OCI-LY7 (cell line): Measurements from ENCODE around the gene CSF1R. TPM values are rescaled to one million over a fixed set of nuclear protein-coding genes. Genes with fewer than 3 reads are reported as not detected.

Experiments used
- BruUV-seq: library from RNA; stranded (reverse); fragments of 400-500 nt; replicated peaks from 2 replicates; lab custom pipeline; 2021; lab: Mats Ljungman, UMichigan
- CTCF ChIA-PET: fragments of 300-600 bp; sonication (Branson Sonifier 250); formaldehyde crosslinking; loops from one replicate; lab custom pipeline; 2022; ENCODE audit warnings: antibody characterized with exemption; ENCODE audit not compliant: unreplicated experiment; lab: Charles Lee
- POLR2A ChIA-PET: fragments of 300-600 bp; sonication (Branson Sonifier 250); formaldehyde crosslinking; loops from one replicate; lab custom pipeline; 2022; ENCODE audit warnings: antibody characterized with exemption; lab: Charles Lee
- DNase-seq: peaks from one replicate; pipeline ENCODE4 v3.0.0-alpha.2; 2015; ENCODE audit warnings: low spot score
- H2AFZ ChIP-seq: fragments of 200-600 bp; sonication (generic), shearing (Covaris generic); 2 replicates; pipeline ENCODE4 v1.6.1; 2014; ENCODE audit warnings: mild to moderate bottlenecking, antibody characterized with exemption, low read length, moderate library complexity
- H3K27ac ChIP-seq: fragments of 200-600 bp; sonication (generic); 2 replicates; pipeline ENCODE4 v1.5.1; 2014; ENCODE audit warnings: mixed run types, low read depth, mild to moderate bottlenecking, moderate library complexity, low read length, inconsistent platforms; ENCODE audit not compliant: poor library complexity, severe bottlenecking
- H3K36me3 ChIP-seq: fragments of 200-600 bp; sonication (generic); 2 replicates; pipeline ENCODE4 v1.6.1; 2014; ENCODE audit warnings: mild to moderate bottlenecking, antibody characterized with exemption, low read length, moderate library complexity, mixed read lengths; ENCODE audit not compliant: insufficient read depth
- H3K4me1 ChIP-seq: fragments of 200-600 bp; sonication (generic); 2 replicates; pipeline ENCODE4 v1.5.1; 2014; ENCODE audit warnings: mild to moderate bottlenecking, low read length; ENCODE audit not compliant: insufficient read depth, poor library complexity, severe bottlenecking
- H3K4me2 ChIP-seq: fragments of 200-600 bp; sonication (generic); 2 replicates; pipeline ENCODE4 v1.6.1; 2014; ENCODE audit warnings: mild to moderate bottlenecking, low read length
- H3K4me3 ChIP-seq: fragments of 200-600 bp; sonication (generic); 2 replicates; pipeline ENCODE4 v1.5.1; 2014; ENCODE audit warnings: mild to moderate bottlenecking, low read depth, low read length; ENCODE audit not compliant: poor library complexity, severe bottlenecking
- H3K79me2 ChIP-seq: fragments of 200-600 bp; sonication (generic); 2 replicates; pipeline ENCODE4 v1.6.1; 2016; ENCODE audit warnings: low read depth, mild to moderate bottlenecking, low read length, moderate library complexity, mixed read lengths; ENCODE audit not compliant: insufficient read depth
- H3K9me2 ChIP-seq: fragments of 200-600 bp; sonication (generic); 2 replicates; pipeline ENCODE4 v1.6.1; 2016; ENCODE audit warnings: mild to moderate bottlenecking, low read length, mixed read lengths; ENCODE audit not compliant: insufficient read depth
- H3K9me3 ChIP-seq: fragments of 200-600 bp; sonication (generic); 2 replicates; pipeline ENCODE4 v1.6.1; 2014; ENCODE audit warnings: mild to moderate bottlenecking, mixed run types, low read length, mixed read lengths
- H4K20me1 ChIP-seq: fragments of 200-600 bp; sonication (generic); 2 replicates; pipeline ENCODE4 v1.6.1; 2014; ENCODE audit warnings: mild to moderate bottlenecking, antibody characterized with exemption, low read length, moderate library complexity, mixed read lengths; ENCODE audit not compliant: insufficient read depth
- CTCF ChIP-seq: fragments of 200-600 bp; sonication (generic); conservative IDR thresholded peaks from 2 replicates; pipeline ENCODE4 v1.5.1; 2014; ENCODE audit warnings: mild to moderate bottlenecking, antibody characterized with exemption, low read length, moderate library complexity, mixed read lengths
- EZH2phosphoT487 ChIP-seq: fragments of 200-600 bp; sonication (generic); IDR thresholded peaks from 2 replicates; pipeline ENCODE4 v1.6.1; 2018; ENCODE audit warnings: low read depth, borderline replicate concordance, mild to moderate bottlenecking, mixed run types, antibody characterized with exemption, low read length, moderate library complexity, mixed read lengths
- intact Hi-C: fragments of 100-400 bp; cut with micrococcal nuclease; formaldehyde crosslinking; loops from one replicate; pipeline ENCODE4 v1.10.0; 2022; ENCODE audit not compliant: unreplicated experiment
- total RNA-seq, 2 experiments: library from RNA; depleted of rRNA in 1 of 2; stranded (reverse); fragments of >200 nt in 1 of 2; shearing (Covaris generic) in 1 of 2; gene quantifications; 2 replicates each; pipeline ENCODE4 v1.2.3, GENCODE V29; 2014 to 2022

Gene CSF1R
- total RNA-seq, 2 experiments from 2014 or later = not detected

GRCh38 chr5:150023136-150023535 lies 63.2 kb downstream of the CSF1R start:
- BruUV-seq = no TSS peak
- ChIA-PET POLR2A (interaction anchor here (0.7 to 1.8 kb wide), 4 partner anchors 9 to 21 kb away, joined by 3 to 10 read pairs (median 7); no protein-coding TSS in a partner anchor), CTCF (no interaction called here)
- peaks cover 97% of the 10 kb centered on the region for H3K36me3 ChIP-seq
- H2AFZ ChIP-seq = no peak overlapping the region
- no peaks in the 10 kb centered on the region for H3K79me2 ChIP-seq
- intact Hi-C loops = no loop called here
- no peak for TF ChIP-seq CTCF
- no peaks in the 10 kb centered on the region for H4K20me1 ChIP-seq
- DNase-seq = no peak
- no peaks in the 10 kb centered on the region for H3K9me2 ChIP-seq
- H3K27ac ChIP-seq = no peak overlapping the region
- H3K9me3 ChIP-seq = no peaks in the 10 kb centered on the region
- H3K4me1 ChIP-seq = no peaks in the 10 kb centered on the region
- H3K4me2 ChIP-seq = no peak overlapping the region
- H3K4me3 ChIP-seq = no peak overlapping the region

- intact Hi-C loops = no loop called here
- Histone ChIP-seq H3K4me3 (no peak overlapping the region), H3K4me2 (no peak overlapping the region), H3K27ac (no peak overlapping the region), H3K79me2 (no peaks in the 10 kb centered on the region), H3K9me2 (no peaks in the 10 kb centered on the region), H3K9me3 (no peaks in the 10 kb centered on the region), H2AFZ (no peak overlapping the region), H3K36me3 (peaks cover 98% of the 10 kb centered on the region), H4K20me1 (no peaks in the 10 kb centered on the region), H3K4me1 (no peaks in the 10 kb centered on the region)
- CTCF ChIA-PET = interaction anchor here (0.7 kb wide), 1 partner anchor 13 kb away, joined by 4 read pairs; no protein-coding TSS in a partner anchor
- no peak for TF ChIP-seq CTCF
- no peak for TF ChIP-seq EZH2phosphoT487
- POLR2A ChIA-PET = interaction anchor here (0.7 to 1.8 kb wide), 8 partner anchors 9 to 183 kb away, joined by 3 to 10 read pairs (median 4); no protein-coding TSS in a partner anchor
- DNase-seq = no peak
- no TSS peak for BruUV-seq
Measured at GRCh38 chr5:150022681-150023080, 63.7 kb downstream of the CSF1R start.

- no peaks in the 10 kb centered on the region for H3K9me3 ChIP-seq
- H4K20me1 ChIP-seq = no peaks in the 10 kb centered on the region
- ChIA-PET CTCF (interaction anchor here (0.7 kb wide), 1 partner anchor 13 kb away, joined by 4 read pairs; no protein-coding TSS in a partner anchor), POLR2A (interaction anchor here (0.7 to 1.4 kb wide), 5 partner anchors 12 to 184 kb away, joined by 3 to 8 read pairs (median 3); no protein-coding TSS in a partner anchor)
- TF ChIP-seq CTCF (no peak), EZH2phosphoT487 (no peak)
- no peak overlapping the region for H3K27ac ChIP-seq
- H3K36me3 ChIP-seq = peaks cover 98% of the 10 kb centered on the region
- no peak overlapping the region for H3K4me3 ChIP-seq
- H2AFZ ChIP-seq = no peak overlapping the region
- H3K9me2 ChIP-seq = no peaks in the 10 kb centered on the region
- intact Hi-C loops = no loop called here
- no peaks in the 10 kb centered on the region for H3K4me1 ChIP-seq
- no peak for DNase-seq
- H3K79me2 ChIP-seq = no peaks in the 10 kb centered on the region
- BruUV-seq = no TSS peak
- no peak overlapping the region for H3K4me2 ChIP-seq
Measured at GRCh38 chr5:150022158-150022531, 64.2 kb downstream of the CSF1R start.
